Measurements from ENCODE around the gene NPDC1.

NPDC1 gene

DNA sequence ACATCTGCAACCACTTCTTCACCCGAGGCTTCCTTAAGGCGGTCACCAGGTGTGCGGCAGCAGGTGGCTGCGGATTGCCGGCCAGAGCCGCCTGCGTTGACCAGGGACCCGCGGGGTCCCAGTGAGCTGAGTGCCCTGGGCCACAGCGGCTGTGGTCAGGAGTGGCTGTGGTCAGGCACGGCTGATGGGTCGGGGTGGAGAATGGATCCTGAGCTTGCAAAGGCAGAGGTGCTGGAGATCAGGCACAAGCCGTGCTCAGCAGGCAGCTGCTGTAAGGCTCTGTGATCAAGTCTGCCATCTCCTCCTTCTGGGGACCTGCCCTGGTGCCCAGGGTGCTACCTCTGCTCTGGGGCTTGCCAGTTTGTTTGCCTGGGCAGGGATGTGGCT is 33.4 kb upstream of the NPDC1 start:
- Histone ChIP-seq H3K4me3 (ENCODE audit: low read length) (no peak overlapping the region), H3K9me3 (ENCODE audit: insufficient read depth, low read length) (no peaks in the 10 kb centered on the region), H3K9ac (ENCODE audit: low read length) (no peak overlapping the region), H3K27ac (ENCODE audit: low read length) (no peak overlapping the region), H3K79me2 (ENCODE audit: low read length) (peaks cover 10% of the 10 kb centered on the region), H4K20me1 (ENCODE audit: insufficient read depth, low read length) (peaks cover 30% of the 10 kb centered on the region), H2AFZ (ENCODE audit: low read depth, low read length) (no peak overlapping the region), H3K27me3 (ENCODE audit: low read depth, low read length) (no peaks in the 10 kb centered on the region), H3K4me1 (ENCODE audit: low read length) (peaks cover 28% of the 10 kb centered on the region), H3K36me3 (replicated peaks; ENCODE audit: low read depth, low read length) (peaks cover 40% of the 10 kb centered on the region), H3K4me2 (ENCODE audit: low read length) (no peak overlapping the region)
- no peak for TF ChIP-seq EZH2phosphoT487 (IDR thresholded peaks at IDR 0.05; ENCODE audit: low read depth)
- TF ChIP-seq, protein P1, sequence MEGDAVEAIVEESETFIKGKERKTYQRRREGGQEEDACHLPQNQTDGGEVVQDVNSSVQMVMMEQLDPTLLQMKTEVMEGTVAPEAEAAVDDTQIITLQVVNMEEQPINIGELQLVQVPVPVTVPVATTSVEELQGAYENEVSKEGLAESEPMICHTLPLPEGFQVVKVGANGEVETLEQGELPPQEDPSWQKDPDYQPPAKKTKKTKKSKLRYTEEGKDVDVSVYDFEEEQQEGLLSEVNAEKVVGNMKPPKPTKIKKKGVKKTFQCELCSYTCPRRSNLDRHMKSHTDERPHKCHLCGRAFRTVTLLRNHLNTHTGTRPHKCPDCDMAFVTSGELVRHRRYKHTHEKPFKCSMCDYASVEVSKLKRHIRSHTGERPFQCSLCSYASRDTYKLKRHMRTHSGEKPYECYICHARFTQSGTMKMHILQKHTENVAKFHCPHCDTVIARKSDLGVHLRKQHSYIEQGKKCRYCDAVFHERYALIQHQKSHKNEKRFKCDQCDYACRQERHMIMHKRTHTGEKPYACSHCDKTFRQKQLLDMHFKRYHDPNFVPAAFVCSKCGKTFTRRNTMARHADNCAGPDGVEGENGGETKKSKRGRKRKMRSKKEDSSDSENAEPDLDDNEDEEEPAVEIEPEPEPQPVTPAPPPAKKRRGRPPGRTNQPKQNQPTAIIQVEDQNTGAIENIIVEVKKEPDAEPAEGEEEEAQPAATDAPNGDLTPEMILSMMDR (IDR thresholded peaks at IDR 0.05; ENCODE audit: low read depth, low read length): no peak

DNA sequence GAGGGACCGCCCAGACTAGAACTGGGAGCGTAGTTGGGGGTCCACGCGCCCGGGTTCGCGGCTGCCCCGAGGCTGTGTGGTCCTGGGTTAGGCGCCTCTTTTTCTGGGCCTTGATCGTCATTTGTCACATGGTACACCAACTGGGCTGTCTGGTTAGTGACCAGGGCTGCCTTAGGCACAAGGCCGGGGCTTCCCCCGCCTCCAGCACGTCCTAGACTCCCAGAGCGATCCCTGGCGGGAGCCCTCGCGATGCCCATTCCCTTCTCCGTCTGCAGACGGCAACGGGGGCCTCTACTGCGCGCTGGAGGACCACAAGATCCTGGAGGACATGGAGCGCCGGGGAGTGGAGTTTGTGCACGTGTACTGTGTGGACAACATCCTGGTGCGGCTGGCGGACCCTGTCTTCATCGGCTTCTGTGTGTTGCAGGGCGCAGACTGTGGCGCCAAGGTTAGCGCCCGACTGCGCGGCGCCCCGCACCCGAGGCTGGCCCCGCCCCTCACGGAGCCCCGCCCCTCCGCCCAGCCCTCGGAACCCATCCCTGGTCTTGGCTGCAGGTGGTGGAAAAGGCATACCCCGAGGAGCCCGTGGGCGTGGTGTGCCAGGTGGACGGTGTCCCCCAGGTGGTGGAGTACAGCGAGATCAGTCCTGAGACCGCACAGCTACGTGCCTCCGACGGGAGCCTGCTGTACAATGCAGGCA is 32.9 kb upstream of the NPDC1 start:
- H3K4me1 ChIP-seq (ENCODE audit: low read length): peaks cover 23% of the 10 kb centered on the region
- no peaks in the 10 kb centered on the region for H3K9me3 ChIP-seq (ENCODE audit: insufficient read depth, low read length)
- no peak overlapping the region for H2AFZ ChIP-seq (ENCODE audit: low read depth, low read length)
- TF ChIP-seq, protein P1 (IDR thresholded peaks at IDR 0.05; ENCODE audit: low read depth, low read length): no peak
- TF ChIP-seq EZH2phosphoT487 (IDR thresholded peaks at IDR 0.05; ENCODE audit: low read depth): no peak
- no peak overlapping the region for H3K27ac ChIP-seq (ENCODE audit: low read length)
- H3K4me2 ChIP-seq (ENCODE audit: low read length): peak overlapping the region; percentile 85
- H3K36me3 ChIP-seq (replicated peaks; ENCODE audit: low read depth, low read length): peaks cover 39% of the 10 kb centered on the region
- H3K79me2 ChIP-seq (ENCODE audit: low read length): peaks cover 10% of the 10 kb centered on the region
- H4K20me1 ChIP-seq (ENCODE audit: insufficient read depth, low read length): peaks cover 30% of the 10 kb centered on the region
- H3K4me3 ChIP-seq (ENCODE audit: low read length): peak overlapping the region; percentile 89
- no peak overlapping the region for H3K9ac ChIP-seq (ENCODE audit: low read length)
- H3K27me3 ChIP-seq (ENCODE audit: low read depth, low read length): no peaks in the 10 kb centered on the region

GRCh38 chr9:137077758-137078693 is 32.0 kb upstream of the NPDC1 start:
- Histone ChIP-seq H3K4me3 (ENCODE audit: low read length) (peak overlapping the region; percentile 89), H3K4me1 (ENCODE audit: low read length) (peaks cover 15% of the 10 kb centered on the region), H3K36me3 (replicated peaks; ENCODE audit: low read depth, low read length) (peaks cover 38% of the 10 kb centered on the region), H3K4me2 (ENCODE audit: low read length) (peak overlapping the region; percentile 85), H3K27me3 (ENCODE audit: low read depth, low read length) (no peaks in the 10 kb centered on the region), H3K9ac (ENCODE audit: low read length) (peak overlapping the region; percentile 90), H3K79me2 (ENCODE audit: low read length) (peaks cover 10% of the 10 kb centered on the region), H4K20me1 (ENCODE audit: insufficient read depth, low read length) (peaks cover 26% of the 10 kb centered on the region), H3K9me3 (ENCODE audit: insufficient read depth, low read length) (no peaks in the 10 kb centered on the region), H3K27ac (ENCODE audit: low read length) (no peak overlapping the region; the same call in 1 of the 2 replicates), H2AFZ (ENCODE audit: low read depth, low read length) (no peak overlapping the region)
- TF ChIP-seq, protein P1 (IDR thresholded peaks at IDR 0.05; ENCODE audit: low read depth, low read length): no peak
- no peak for TF ChIP-seq EZH2phosphoT487 (IDR thresholded peaks at IDR 0.05; ENCODE audit: low read depth)
